Mesenchymal stem cell (in vitro differentiated cells and primary cell): ENCODE measurements around the gene CIB2.
A peak's percentile ranks its signal among the peaks of the same experiment; 100 is the strongest.

ENCODE experiments used
- DNase-seq: peaks from one replicate; pipeline ENCODE4 v3.0.0-alpha.2; 2013
- H2AFZ ChIP-seq: one replicate; pipeline ENCODE4 v1.6.1; 2013; ENCODE audit warnings: low read depth, mild to moderate bottlenecking, control low read depth, inconsistent platforms, low read length, moderate library complexity
- H2AK5ac ChIP-seq: 2 replicates; pipeline ENCODE4 v1.6.1; 2013; ENCODE audit warnings: low read length, moderate library complexity, mild to moderate bottlenecking, inconsistent platforms; ENCODE audit not compliant: severe bottlenecking
- H2BK120ac ChIP-seq: one replicate; pipeline ENCODE4 v1.6.1; 2013; ENCODE audit warnings: low read depth, mild to moderate bottlenecking, inconsistent platforms, low read length, moderate library complexity
- H2BK12ac ChIP-seq, 2 experiments: one replicate each; pipeline ENCODE4 v1.6.1; 2013; ENCODE audit warnings: inconsistent platforms in 2 of 2, low read length in 2 of 2, mild to moderate bottlenecking in 2 of 2, moderate library complexity in 2 of 2, control low read depth in 1 of 2
- H2BK15ac ChIP-seq: one replicate; pipeline ENCODE4 v1.6.1; 2013; ENCODE audit warnings: mild to moderate bottlenecking, low read depth, inconsistent platforms; ENCODE audit not compliant: poor library complexity, severe bottlenecking
- H2BK5ac ChIP-seq: 2 replicates; pipeline ENCODE4 v1.6.1; 2013; ENCODE audit warnings: low read depth, mild to moderate bottlenecking, low read length, control low read depth, inconsistent platforms; ENCODE audit not compliant: poor library complexity, severe bottlenecking
- H3K14ac ChIP-seq, 2 experiments: one replicate each; pipeline ENCODE4 v1.6.1; 2013; ENCODE audit warnings: inconsistent platforms in 2 of 2, low read length in 2 of 2, control low read depth in 1 of 2, mild to moderate bottlenecking in 1 of 2, moderate library complexity in 1 of 2
- H3K18ac ChIP-seq, 2 experiments: one replicate each; pipeline ENCODE4 v1.6.1; 2013; ENCODE audit warnings: inconsistent platforms in 2 of 2, low read length in 2 of 2, control low read depth in 1 of 2, low read depth in 1 of 2, mild to moderate bottlenecking in 1 of 2
- H3K23ac ChIP-seq, 2 experiments: one replicate each; pipeline ENCODE4 v1.6.1; 2013; ENCODE audit warnings: inconsistent platforms in 2 of 2, low read length in 2 of 2, mild to moderate bottlenecking in 2 of 2, moderate library complexity in 2 of 2, control low read depth in 1 of 2
- H3K27ac ChIP-seq: 2 replicates; pipeline ENCODE4 v1.5.1; 2013; ENCODE audit warnings: mild to moderate bottlenecking, moderate library complexity, low read length, control low read depth, inconsistent platforms; ENCODE audit not compliant: poor library complexity, severe bottlenecking
- H3K27me3 ChIP-seq, 2 experiments: 2 replicates each; pipeline versions ENCODE4 v1.6.1 to v1.7.0; 2013; ENCODE audit warnings: low read length in 2 of 2, mild to moderate bottlenecking in 2 of 2, moderate library complexity in 2 of 2, control low read depth in 1 of 2, inconsistent platforms in 1 of 2; ENCODE audit not compliant: control insufficient read depth in 1 of 2, insufficient read depth in 1 of 2
- H3K36me3 ChIP-seq, 2 experiments: 2 replicates each; pipeline versions ENCODE4 v1.6.1 to v1.7.0; 2013; ENCODE audit warnings: low read length in 2 of 2, control low read depth in 1 of 2, inconsistent platforms in 1 of 2, low read depth in 1 of 2, mild to moderate bottlenecking in 1 of 2; ENCODE audit not compliant: insufficient read depth in 2 of 2, control insufficient read depth in 1 of 2
- H3K4ac ChIP-seq, 2 experiments: one replicate each; pipeline ENCODE4 v1.6.1; 2013; ENCODE audit warnings: inconsistent platforms in 2 of 2, low read length in 2 of 2, mild to moderate bottlenecking in 2 of 2, moderate library complexity in 2 of 2, control low read depth in 1 of 2, low read depth in 1 of 2
- H3K4me1 ChIP-seq: 2 replicates; pipeline ENCODE4 v1.6.1; 2013; ENCODE audit warnings: low read depth, low read length, control low read depth; ENCODE audit not compliant: control insufficient read depth, insufficient read depth
- H3K4me2 ChIP-seq: 2 replicates; pipeline ENCODE4 v1.6.1; 2013; ENCODE audit warnings: low read length, mild to moderate bottlenecking, inconsistent platforms; ENCODE audit not compliant: poor library complexity, severe bottlenecking
- H3K4me3 ChIP-seq, 2 experiments: 2 replicates each; pipeline versions ENCODE4 v1.5.1 to v1.7.0; 2013; ENCODE audit warnings: low read length in 2 of 2, mild to moderate bottlenecking in 2 of 2, control low read depth in 1 of 2, low read depth in 1 of 2; ENCODE audit not compliant: insufficient read depth in 1 of 2
- H3K79me1 ChIP-seq: replicated peaks from 2 replicates; pipeline ENCODE4 v1.6.1; 2013; ENCODE audit warnings: mild to moderate bottlenecking, control low read depth, low read length, inconsistent platforms; ENCODE audit not compliant: poor library complexity, severe bottlenecking
- H3K9ac ChIP-seq: 2 replicates; pipeline ENCODE4 v1.7.0; 2013; ENCODE audit warnings: mild to moderate bottlenecking, low read length, moderate library complexity
- H3K9me3 ChIP-seq: 2 replicates; pipeline ENCODE4 v1.7.0; 2013; ENCODE audit warnings: mild to moderate bottlenecking, low read length; ENCODE audit not compliant: control insufficient read depth
- H4K8ac ChIP-seq: one replicate; pipeline ENCODE4 v1.6.1; 2013; ENCODE audit warnings: inconsistent platforms, mild to moderate bottlenecking, low read length, moderate library complexity
- H4K91ac ChIP-seq: one replicate; pipeline ENCODE4 v1.6.1; 2013; ENCODE audit warnings: mild to moderate bottlenecking, low read length, inconsistent platforms
- WGBS: methylation state at CpG from one replicate; pipeline ENCODE4 v1.1.7; 2013; ENCODE audit warnings: mixed read lengths; 5-methylcytosine and 5-hydroxymethylcytosine counted together

The CIB2 gene

GRCh38 chr15:78064544-78064943 lies 66.7 kb downstream of the CIB2 start:
- H3K4me3 ChIP-seq: peak overlapping the region in 1 of 2 experiments; percentile 45
- H4K91ac ChIP-seq: no peak overlapping the region
- no peaks in the 10 kb centered on the region for H3K27me3 ChIP-seq
- H2BK12ac ChIP-seq: no peak overlapping the region
- no peaks in the 10 kb centered on the region for H3K9me3 ChIP-seq
- H3K4me1 ChIP-seq: peaks cover 28% of the 10 kb centered on the region
- no peak overlapping the region for H3K14ac ChIP-seq
- no peak overlapping the region for H2BK15ac ChIP-seq
- H2BK120ac ChIP-seq: no peak overlapping the region
- peaks cover 0 to under 1% of the 10 kb centered on the region in 2 experiments for H3K36me3 ChIP-seq
- peak overlapping the region; percentile 93 for H3K9ac ChIP-seq
- no peaks in the 10 kb centered on the region for H3K79me1 ChIP-seq
- no peak overlapping the region for H3K4me2 ChIP-seq
- H4K8ac ChIP-seq: no peak overlapping the region
- H3K27ac ChIP-seq: peak overlapping the region; percentile 96
- H2AFZ ChIP-seq: no peak overlapping the region
- no peak overlapping the region for H2BK5ac ChIP-seq
- no peak overlapping the region for H3K23ac ChIP-seq
- DNase-seq: peak; percentile 54
- WGBS: 75% methylated on average over 1 of the region's 2 CpGs
- no peak overlapping the region for H2AK5ac ChIP-seq
- no peak overlapping the region for H3K4ac ChIP-seq
- no peak overlapping the region for H3K18ac ChIP-seq

- H2AK5ac ChIP-seq: peak overlapping the region; percentile 21
- peaks cover 0 to 3% of the 10 kb centered on the region in 2 experiments for H3K36me3 ChIP-seq
- H3K79me1 ChIP-seq: no peaks in the 10 kb centered on the region
- H3K4me2 ChIP-seq: no peak overlapping the region
- H2BK12ac ChIP-seq: peak overlapping the region in 1 of 2 experiments; percentile 1
- H3K9me3 ChIP-seq: no peaks in the 10 kb centered on the region
- WGBS: 98% methylated on average over 4 of the region's 5 CpGs
- no peak overlapping the region for H3K23ac ChIP-seq
- H3K4me1 ChIP-seq: peaks cover 30% of the 10 kb centered on the region
- no peak overlapping the region for H3K14ac ChIP-seq
- H2BK120ac ChIP-seq: no peak overlapping the region
- no peak overlapping the region for H4K8ac ChIP-seq
- no peak for DNase-seq
- no peak overlapping the region for H2BK15ac ChIP-seq
- peak overlapping the region; percentile 93 for H3K9ac ChIP-seq
- H3K27ac ChIP-seq: peak overlapping the region; percentile 33
- H2AFZ ChIP-seq: no peak overlapping the region
- no peaks in the 10 kb centered on the region for H3K27me3 ChIP-seq
- H4K91ac ChIP-seq: no peak overlapping the region
- H3K18ac ChIP-seq: peak overlapping the region in 1 of 2 experiments; percentile 60
- H2BK5ac ChIP-seq: no peak overlapping the region
- H3K4me3 ChIP-seq: peak overlapping the region in 1 of 2 experiments; percentile 25
- no peak overlapping the region for H3K4ac ChIP-seq
These were observed 67.3 kb downstream of the CIB2 start for GRCh38 chr15:78063970-78064385.

GRCh38 chr15:78063217-78063616 lies 68.0 kb downstream of the CIB2 start:
- H2AK5ac ChIP-seq: peak overlapping the region; percentile 21
- no peaks in the 10 kb centered on the region for H3K79me1 ChIP-seq
- H3K14ac ChIP-seq: no peak overlapping the region
- peaks cover 34% of the 10 kb centered on the region for H3K4me1 ChIP-seq
- peaks cover 0 to 10% of the 10 kb centered on the region in 2 experiments for H3K36me3 ChIP-seq
- H3K27me3 ChIP-seq: no peaks in the 10 kb centered on the region
- peak overlapping the region; percentile 33 for H3K27ac ChIP-seq
- H2BK120ac ChIP-seq: no peak overlapping the region
- no peak overlapping the region for H2AFZ ChIP-seq
- H2BK5ac ChIP-seq: no peak overlapping the region
- H3K4me2 ChIP-seq: no peak overlapping the region
- no peak overlapping the region for H3K18ac ChIP-seq
- H3K4ac ChIP-seq: no peak overlapping the region
- peak overlapping the region in 1 of 2 experiments; percentile 11 for H2BK12ac ChIP-seq
- DNase-seq: no peak
- H3K9me3 ChIP-seq: no peaks in the 10 kb centered on the region
- no peak overlapping the region for H3K4me3 ChIP-seq
- no peak overlapping the region for H4K91ac ChIP-seq
- no peak overlapping the region for H2BK15ac ChIP-seq
- H3K9ac ChIP-seq: peak overlapping the region; percentile 93
- no peak overlapping the region for H3K23ac ChIP-seq
- H4K8ac ChIP-seq: no peak overlapping the region

- Histone ChIP-seq H3K4me1 (peaks cover 31% of the 10 kb centered on the region), H3K27me3 (no peaks in the 10 kb centered on the region), H3K9me3 (no peaks in the 10 kb centered on the region), H3K23ac (no peak overlapping the region), H2BK5ac (no peak overlapping the region), H3K14ac (no peak overlapping the region), H3K18ac (no peak overlapping the region), H3K36me3 (peaks cover 0 to 10% of the 10 kb centered on the region in 2 experiments), H2BK15ac (no peak overlapping the region), H3K4me3 (peak overlapping the region in 1 of 2 experiments; percentile 48), H3K9ac (peak overlapping the region; percentile 93), H2AK5ac (no peak overlapping the region), H2BK12ac (no peak overlapping the region), H4K91ac (no peak overlapping the region), H2BK120ac (no peak overlapping the region), H3K4ac (no peak overlapping the region), H2AFZ (no peak overlapping the region), H4K8ac (no peak overlapping the region), H3K79me1 (no peaks in the 10 kb centered on the region), H3K4me2 (peak overlapping the region; percentile 37), H3K27ac (peak overlapping the region; percentile 73)
- peak; percentile 84 for DNase-seq
- 16% methylated on average over 6 of the region's 6 CpGs for WGBS
These were observed 69.2 kb downstream of the CIB2 start for GRCh38 chr15:78061963-78062427.
